K562 (cell line): ENCODE measurements around the gene ANKRD13D. TPM values are rescaled to one million over a fixed set of nuclear protein-coding genes. Genes with fewer than 3 reads are reported as not detected.

ENCODE experiments used
- ATAC-seq: fragments of 200-7000 bp; cut with Tn5 transposase; 3 replicates; pipeline ENCODE4 v1.9.1; 2020; ENCODE audit warnings: moderate library complexity
- BruUV-seq: library from RNA; stranded (reverse); fragments of 400-500 nt; replicated peaks from 2 replicates; lab custom pipeline; 2021; lab: Mats Ljungman, UMichigan
- CTCF ChIA-PET: fragments of 300-600 bp; formaldehyde crosslinking; extraction: SDS; loops from one replicate; lab custom pipeline; 2021; ENCODE audit warnings: low intra/inter-chr PET ratio; lab: Yijun Ruan, JAX
- POLR2A ChIA-PET: fragments of 300-600, 350-650 bp; sonication (Branson Sonifier 250); formaldehyde crosslinking; extraction: SDS; loops from one replicate; lab custom pipeline; 2021; ENCODE audit warnings: antibody characterized with exemption, inconsistent platforms; lab: Yijun Ruan, JAX
- DNase-seq, 4 experiments: peaks; one replicate each; pipeline versions ENCODE4 v3.0.0 to v3.0.0-alpha.2; 2011 to 2018; ENCODE audit warnings: low spot score in 3 of 4, mixed read lengths in 3 of 4; ENCODE audit errors: extremely low read depth in 1 of 4
- FAIRE-seq: peaks from 2 replicates; lab custom pipeline; 2011; peaks lifted over from hg19 to GRCh38; lab: Jason Lieb, UNC
- H2AFZ ChIP-seq: 2 replicates; pipeline ENCODE4 v1.6.0; 2011; ENCODE audit warnings: low read depth, low read length, control low read depth, inconsistent platforms
- H3K27ac ChIP-seq: fragments of 200-600 bp; 3 replicates; pipeline ENCODE4 v1.8.0; 2011; ENCODE audit warnings: low read depth, mild to moderate bottlenecking, control low read depth, inconsistent platforms, low read length, moderate library complexity, mixed read lengths; ENCODE audit errors: extremely low read depth
- H3K27me3 ChIP-seq, 2 experiments: fragments of 300-600 bp in 1 of 2; 2 replicates in 1 of 2; 3 replicates in 1 of 2; pipeline versions ENCODE4 v1.6.0 to v1.8.0; 2011; ENCODE audit warnings: inconsistent platforms in 2 of 2, low read length in 2 of 2, mild to moderate bottlenecking in 1 of 2, mixed read lengths in 1 of 2, moderate library complexity in 1 of 2; ENCODE audit not compliant: control insufficient read depth in 2 of 2, insufficient read depth in 2 of 2
- H3K36me3 ChIP-seq: fragments of 300-600 bp; 3 replicates; pipeline ENCODE4 v1.8.0; 2011; ENCODE audit warnings: mild to moderate bottlenecking, low read length, inconsistent platforms; ENCODE audit not compliant: control insufficient read depth, insufficient read depth
- H3K4me1 ChIP-seq, 2 experiments: fragments of 200-600 bp in 1 of 2; replicated peaks in 1 of 2; 2 replicates in 1 of 2; 3 replicates in 1 of 2; pipeline versions ENCODE4 v1.5.1 to v1.8.0; 2011; ENCODE audit warnings: inconsistent platforms in 2 of 2, low read length in 2 of 2, mild to moderate bottlenecking in 1 of 2, mixed read lengths in 1 of 2, moderate library complexity in 1 of 2; ENCODE audit not compliant: control insufficient read depth in 2 of 2, insufficient read depth in 2 of 2
- H3K4me2 ChIP-seq: 2 replicates; pipeline ENCODE4 v1.6.1; 2011; ENCODE audit warnings: low read length, control low read depth, inconsistent platforms, mixed read lengths; ENCODE audit not compliant: insufficient read depth
- H3K4me3 ChIP-seq: fragments of 200-600 bp; sonication (generic), shearing (Covaris generic); 2 replicates; pipeline ENCODE4 v1.5.1; 2016; ENCODE audit warnings: control low read depth, inconsistent platforms
- H3K79me2 ChIP-seq: fragments of 200-600 bp; 3 replicates; pipeline ENCODE4 v1.8.0; 2011; ENCODE audit warnings: low read length, inconsistent platforms; ENCODE audit not compliant: control insufficient read depth, insufficient read depth
- H3K9ac ChIP-seq, 2 experiments: 2 replicates each; pipeline versions ENCODE4 v1.6.0 to v1.6.1; 2011; ENCODE audit warnings: low read depth in 2 of 2, low read length in 2 of 2, control low read depth in 1 of 2, inconsistent platforms in 1 of 2, mild to moderate bottlenecking in 1 of 2, mixed read lengths in 1 of 2; ENCODE audit not compliant: insufficient read depth in 1 of 2
- H3K9me1 ChIP-seq: one replicate; pipeline ENCODE4 v1.6.0; 2011; ENCODE audit warnings: inconsistent platforms, mild to moderate bottlenecking, low read length, moderate library complexity; ENCODE audit not compliant: control insufficient read depth, insufficient read depth
- H3K9me3 ChIP-seq: replicated peaks from 2 replicates; pipeline ENCODE4 v1.5.1; 2011; ENCODE audit warnings: low read depth, low read length, inconsistent platforms; ENCODE audit not compliant: control insufficient read depth, insufficient read depth
- H4K20me1 ChIP-seq: replicated peaks from 2 replicates; pipeline ENCODE4 v1.6.1; 2011; ENCODE audit warnings: low read length, inconsistent platforms, mixed read lengths; ENCODE audit not compliant: control insufficient read depth, insufficient read depth
- ELK1 ChIP-seq: sonication (generic); formaldehyde crosslinking; IDR thresholded peaks from 2 replicates; pipeline ENCODE4 v1.8.1; 2022; ENCODE audit warnings: missing genetic modification reagents
- ILF3 ChIP-seq: fragments of 450-650 bp; IDR thresholded peaks from 2 replicates; pipeline ENCODE4 v1.6.1; 2018; ENCODE audit warnings: antibody characterized with exemption, mild to moderate bottlenecking, moderate library complexity, borderline replicate concordance
- STAG1 ChIP-seq: sonication (generic); formaldehyde crosslinking; IDR thresholded peaks from 2 replicates; pipeline ENCODE4 v1.5.0; 2020; ENCODE audit warnings: missing genetic modification reagents, borderline replicate concordance
- ZNF449 ChIP-seq: fragments of 250-450 bp; sonication (Bioruptor Pico); IDR thresholded peaks from 2 replicates; pipeline ENCODE4 v1.8.0; 2022; ENCODE audit warnings: moderate library complexity, mild to moderate bottlenecking, inconsistent platforms
- WGBS: fragments of 100-300 bp; shearing (Covaris generic); methylation state at CpG from one replicate; pipeline ENCODE4 v1.1.6; 2016; ENCODE audit warnings: low coverage, mixed read lengths; ENCODE audit not compliant: insufficient coverage; ENCODE audit errors: missing lambda C conversion rate; 5-methylcytosine and 5-hydroxymethylcytosine counted together
- in situ Hi-C: fragments of 300-500 bp; cut with MboI; formaldehyde crosslinking; loops from 4 replicates; pipeline ENCODE4 v1.15.0; 2018; ENCODE audit warnings: inconsistent platforms, mixed read lengths
- intact Hi-C: fragments of 100-400 bp; cut with micrococcal nuclease; formaldehyde crosslinking; loops from 2 replicates; pipeline ENCODE4 v1.14.2; 2022
- polyA plus RNA-seq, 8 experiments: library from polyadenylated mRNA; depleted of rRNA in 4 of 8; stranded (reverse) in 5 of 8; unstranded in 3 of 8; fragments of >200 nt; fragmentation: Nextera tagmentation in 2 of 8; fragmentation: Illumina TruSeq in 1 of 8; extraction: Ambion mirVana in 2 of 8; extraction: Trizol in 1 of 8; gene quantifications; 2 replicates each; pipeline versions ENCODE4 v1.2.1 to v1.2.3, GENCODE V29; 2011 to 2014; ENCODE audit warnings: inconsistent platforms in 1 of 8, missing spikeins in 1 of 8
- total RNA-seq, 7 experiments: library from RNA; depleted of rRNA in 6 of 7; stranded (reverse); fragments of >200 nt in 6 of 7; fragmentation: Illumina TruSeq in 2 of 7; extraction: Trizol in 2 of 7; gene quantifications; 2 replicates each; pipeline versions ENCODE4 v1.2.1 to v1.2.3, GENCODE V29; 2011 to 2021; ENCODE audit warnings: low replicate concordance in 1 of 7

The ANKRD13D gene
- total and polyA plus RNA-seq, 9 of the 15 experiments (the other 6 are each of a cell fraction or from before 2014, with no cell fraction given) = 0.94 to 40.9 (median 22.4) TPM

DNA sequence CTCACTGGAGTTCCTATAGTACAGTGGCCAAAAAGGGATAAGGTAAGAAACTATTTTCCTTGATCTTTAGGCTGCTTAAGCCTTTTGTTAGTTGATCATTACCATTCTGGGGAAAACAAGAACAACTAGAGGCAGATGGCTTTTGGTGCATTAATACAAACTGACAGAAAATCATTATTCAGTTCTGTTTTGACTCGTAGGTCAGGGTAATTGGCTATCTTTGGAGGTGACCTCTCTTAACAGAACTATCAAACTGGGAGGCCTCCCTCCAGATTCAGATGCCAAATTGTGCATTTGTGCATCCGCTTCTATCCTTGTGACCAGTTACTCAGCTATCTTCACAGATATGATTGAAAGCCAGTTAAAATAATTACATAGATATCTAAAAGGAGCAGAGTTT is 46.1 kb upstream of the ANKRD13D start (continued):
- TF ChIP-seq ZNF449 (CRISPR knock-in tag) (no peak), ELK1 (no peak), STAG1 (CRISPR knock-in tag) (no peak)

DNA sequence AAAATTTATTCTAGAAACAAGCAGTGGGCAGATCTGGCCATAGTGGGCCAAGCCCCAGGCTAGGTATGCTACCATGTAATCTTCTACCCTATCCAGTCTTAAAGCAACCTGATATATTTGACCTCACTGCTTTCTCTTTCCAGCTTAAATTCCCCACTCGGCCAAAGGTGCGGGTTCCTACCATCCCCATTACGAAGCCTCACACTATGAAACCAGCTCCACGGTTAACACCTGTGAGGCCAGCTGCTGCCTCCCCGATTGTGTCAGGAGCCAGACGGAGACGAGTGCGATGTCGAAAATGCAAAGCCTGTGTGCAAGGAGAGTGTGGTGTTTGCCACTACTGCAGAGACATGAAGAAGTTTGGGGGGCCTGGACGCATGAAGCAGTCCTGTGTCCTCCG is 44.1 kb upstream of the ANKRD13D start:
- peaks cover 57% of the 10 kb centered on the region for H3K79me2 ChIP-seq
- DNase-seq (no peak), FAIRE-seq (no peak), ATAC-seq (no peak)
- H2AFZ ChIP-seq = no peak overlapping the region
- CTCF ChIA-PET = no interaction called here
- no peak for TF ChIP-seq ILF3
- in situ Hi-C loops (no loop called here), intact Hi-C loops (no loop called here)
- 96% methylated on average over 8 of the region's 11 CpGs for WGBS
- H3K9me3 ChIP-seq = no peaks in the 10 kb centered on the region
- H3K9me1 ChIP-seq = no peaks in the 10 kb centered on the region
- peaks cover 79% of the 10 kb centered on the region for H3K36me3 ChIP-seq
- H3K4me2 ChIP-seq = no peak overlapping the region
- no peak overlapping the region for H3K27ac ChIP-seq
- H3K27me3 ChIP-seq = no peaks in the 10 kb centered on the region
- H3K4me3 ChIP-seq = no peak overlapping the region
- POLR2A ChIA-PET = interaction anchor here (0.8 kb wide), 1 partner anchor 9 kb away, joined by 3 read pairs; no protein-coding TSS in a partner anchor
- H3K9ac ChIP-seq = peak overlapping the region in 1 of 2 experiments; percentile 31; a peak in 1 of 4 replicates
- peaks cover 2 to 7% of the 10 kb centered on the region in 2 experiments; a peak in 4 of 5 replicates for H3K4me1 ChIP-seq
- peaks cover 7% of the 10 kb centered on the region for H4K20me1 ChIP-seq
- no TSS peak for BruUV-seq
